HEK293T (cell line): ENCODE data around the gene IGLL1.

Experiments used
- ARNT ChIP-seq: fragments of 450-650 bp; IDR thresholded peaks from 2 replicates; pipeline ENCODE4 v1.6.1; 2017; ENCODE audit warnings: mild to moderate bottlenecking
- CTBP1 ChIP-seq: fragments of 450-650 bp; IDR thresholded peaks from 2 replicates; pipeline ENCODE4 v1.6.1; 2016; ENCODE audit warnings: borderline replicate concordance
- ELF4 ChIP-seq: fragments of 450-650 bp; IDR thresholded peaks from 2 replicates; pipeline ENCODE4 v1.6.1; 2017; ENCODE audit warnings: antibody characterized with exemption
- FOXA1 ChIP-seq: fragments of 450-650 bp; IDR thresholded peaks from 2 replicates; pipeline ENCODE4 v1.6.1; 2016; ENCODE audit warnings: mild to moderate bottlenecking
- LEF1 ChIP-seq: fragments of 450-650 bp; IDR thresholded peaks from 2 replicates; pipeline ENCODE4 v1.6.1; 2017; ENCODE audit warnings: mild to moderate bottlenecking, borderline replicate concordance
- SP1 ChIP-seq: fragments of 450-650 bp; IDR thresholded peaks from 2 replicates; pipeline ENCODE4 v1.6.1; 2017

DNA sequence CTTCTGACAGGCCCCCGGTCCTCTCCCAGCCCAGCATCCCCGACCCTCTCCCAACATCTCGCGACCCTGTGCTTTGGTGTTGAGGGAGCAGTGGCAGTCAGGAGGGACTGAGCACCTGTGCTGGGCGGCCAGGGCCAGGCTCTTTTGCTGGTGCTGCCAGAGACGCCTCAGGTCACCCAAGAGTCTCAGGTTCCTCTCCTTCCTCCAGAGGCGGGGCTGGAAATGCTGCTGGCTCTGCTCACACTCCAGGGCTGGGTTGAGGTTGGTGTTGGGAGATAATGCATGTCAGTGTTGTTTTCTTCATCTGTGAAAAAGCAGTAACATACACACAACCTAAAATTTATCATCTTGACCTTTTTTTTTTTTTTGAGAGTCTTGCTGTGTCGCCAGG lies 1.2 kb upstream of the IGLL1 start:
- TF ChIP-seq SP1 (no peak), FOXA1 (no peak), ELF4 (no peak), ARNT (no peak), LEF1 (no peak), CTBP1 (no peak)
